Cortex of kidney (tissue), 1 donor: ENCODE data around the gene NCR2.

ENCODE experiments used
- DNase-seq: peaks from one replicate; lab custom pipeline; 2025; lab: John Stamatoyannopoulos, UW

NCR2 gene

GRCh38 chr6:41331401-41332150 is 3.8 kb upstream of the NCR2 start:
- DNase-seq = no peak

- DNase-seq = no peak
Observed at GRCh38 chr6:41332241-41332640, 3.2 kb upstream of the NCR2 start.

GRCh38 chr6:41332842-41333736 is 2.3 kb upstream of the NCR2 start:
- no peak for DNase-seq

GRCh38 chr6:41334482-41335040 is 847 bp upstream of the NCR2 start:
- DNase-seq = no peak

- no peak for DNase-seq
Observed at GRCh38 chr6:41335943-41336342, 535 bp downstream of the NCR2 start.

GRCh38 chr6:41336824-41337223 is 1.4 kb downstream of the NCR2 start:
- no peak for DNase-seq

- DNase-seq = no peak
Observed at GRCh38 chr6:41337709-41338108, 2.3 kb downstream of the NCR2 start.

- no peak for DNase-seq
Observed at GRCh38 chr6:41338659-41339058, 3.3 kb downstream of the NCR2 start.

GRCh38 chr6:41341580-41341979 is 6.2 kb downstream of the NCR2 start:
- DNase-seq = no peak

GRCh38 chr6:41342241-41342640 is 6.8 kb downstream of the NCR2 start:
- DNase-seq = no peak

GRCh38 chr6:41343641-41344187 is 8.3 kb downstream of the NCR2 start:
- DNase-seq = no peak

- no peak for DNase-seq
Observed at GRCh38 chr6:41344876-41345275, 9.5 kb downstream of the NCR2 start.

GRCh38 chr6:41345901-41346300 is 10.5 kb downstream of the NCR2 start:
- no peak for DNase-seq

- no peak for DNase-seq
Observed at GRCh38 chr6:41346441-41346840, 11.0 kb downstream of the NCR2 start.

- no peak for DNase-seq
Observed at GRCh38 chr6:41347378-41348050, 12.1 kb downstream of the NCR2 start.

- no peak for DNase-seq
Observed at GRCh38 chr6:41348934-41349333, 13.5 kb downstream of the NCR2 start.

- DNase-seq = no peak
Observed at GRCh38 chr6:41352396-41352795, 17.0 kb downstream of the NCR2 start.

- DNase-seq = no peak
Observed at GRCh38 chr6:41352907-41353306, 17.5 kb downstream of the NCR2 start.

- no peak for DNase-seq
Observed at GRCh38 chr6:41353333-41353732, 17.9 kb downstream of the NCR2 start.

- DNase-seq = no peak
Observed at GRCh38 chr6:41355952-41356351, 20.5 kb downstream of the NCR2 start.

GRCh38 chr6:41356825-41357224 is 21.4 kb downstream of the NCR2 start:
- DNase-seq = no peak

- DNase-seq = no peak
Observed at GRCh38 chr6:41358503-41358902, 23.1 kb downstream of the NCR2 start.
